ENCODE results near the gene TP53I13. TPM values are rescaled to one million over a fixed set of nuclear protein-coding genes. Genes with fewer than 3 reads are reported as not detected.
"Not testable (repeated sequence)": the region's sequence is repeated elsewhere in the genome, so short reads cannot be mapped to it uniquely, and the experiment has no call there.

TP53I13 gene
- total RNA-seq = 39.9 TPM

GRCh38 chr17:29568331-29569244 is at the start of gene TP53I13:
Gene TP53I13, plus strand, starts transcription at chr17:29568701. Its CDS starts 58 bp downstream, at chr17:29568759.
- ATAC-seq (peak; percentile 82), DNase-seq (ENCODE audit: low spot score) (peak; percentile 93)
- intact Hi-C loops (cut with DNase I) = no loop called here

DNA sequence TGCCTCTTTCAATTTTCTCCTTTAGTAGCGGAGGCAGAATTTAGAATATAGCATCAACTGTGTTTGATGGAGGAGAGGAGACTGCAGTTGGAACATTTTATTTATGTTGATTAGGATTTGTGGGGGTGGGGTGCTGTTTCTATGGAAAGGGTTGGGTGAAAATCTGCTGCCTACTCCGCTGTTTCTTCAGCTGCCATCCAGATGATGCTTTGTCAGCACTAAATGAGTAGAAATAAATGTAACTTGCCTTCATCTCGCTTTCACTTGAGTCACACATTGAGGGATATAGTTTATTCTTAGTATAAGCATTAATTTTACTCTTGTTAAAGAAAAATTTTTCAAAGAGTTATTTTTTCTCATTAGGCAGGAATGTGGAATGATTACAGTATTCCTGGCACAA is 43.8 kb upstream of the TP53I13 start:
- intact Hi-C loops (cut with DNase I) = no loop called here
- DNase-seq (ENCODE audit: low spot score) (no peak), ATAC-seq (no peak)

DNA sequence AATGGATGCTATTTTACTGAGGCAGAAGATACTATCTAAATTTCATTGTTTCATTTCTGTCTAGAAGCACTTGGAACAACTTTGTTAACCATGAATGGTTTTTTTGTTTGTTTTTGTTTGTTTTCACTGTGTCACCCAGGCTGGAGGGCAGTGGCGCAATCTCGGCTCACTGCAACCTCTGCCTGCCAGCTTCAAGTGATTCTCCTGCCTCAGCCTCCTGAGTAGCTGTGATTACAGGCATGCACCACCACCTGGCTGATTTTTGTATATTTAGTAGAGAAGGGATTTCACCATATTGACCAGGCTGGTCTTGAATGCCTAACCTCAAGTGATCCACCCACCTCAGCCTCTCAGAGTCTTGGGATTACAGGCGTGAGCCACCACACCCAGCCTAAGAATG is 42.2 kb upstream of the TP53I13 start:
- DNase-seq (ENCODE audit: low spot score) (no peak), ATAC-seq (no peak)
- intact Hi-C loops (cut with DNase I) = no loop called here

DNA sequence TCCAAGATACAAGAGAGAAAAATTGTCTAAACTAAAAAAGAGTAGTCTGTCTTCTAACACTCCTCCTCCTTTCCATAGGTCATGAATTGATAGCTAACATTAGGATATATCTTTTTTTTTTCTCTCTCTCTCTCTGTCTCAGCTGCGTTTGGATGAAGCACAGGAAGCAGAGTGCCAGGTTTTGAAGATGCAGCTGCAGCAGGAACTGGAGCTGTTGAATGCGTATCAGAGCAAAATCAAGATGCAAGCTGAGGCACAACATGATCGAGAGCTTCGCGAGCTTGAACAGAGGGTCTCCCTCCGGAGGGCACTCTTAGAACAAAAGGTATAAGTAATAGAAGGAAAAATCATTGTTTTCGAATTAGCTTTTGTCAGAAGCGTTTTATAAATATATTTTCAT is 34.5 kb upstream of the TP53I13 start:
- DNase-seq (ENCODE audit: low spot score) (no peak), ATAC-seq (no peak)
- intact Hi-C loops (cut with DNase I) = no loop called here

DNA sequence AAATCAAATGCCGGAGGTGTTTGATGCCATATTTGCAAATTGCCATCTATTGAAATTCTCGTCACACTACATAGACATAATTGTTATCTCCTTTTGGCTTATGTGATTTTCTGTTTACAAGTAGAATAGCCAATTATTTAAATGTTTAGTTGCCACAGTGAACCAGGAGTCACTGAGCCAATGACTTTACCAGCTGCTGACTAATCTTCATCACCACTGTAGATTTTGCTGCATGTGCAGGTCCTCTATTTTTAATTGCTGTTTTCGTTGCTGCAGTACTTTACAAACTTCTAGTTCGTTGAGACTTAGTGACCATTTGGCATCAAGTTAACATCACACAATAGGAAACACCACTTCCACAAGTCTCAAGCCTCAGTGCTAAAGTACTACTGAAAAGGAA is 24.4 kb upstream of the TP53I13 start:
- ATAC-seq (no peak), DNase-seq (ENCODE audit: low spot score) (no peak)
- intact Hi-C loops (cut with DNase I) = no loop called here

- no peak for DNase-seq (ENCODE audit: low spot score)
- no peak for ATAC-seq
- intact Hi-C loops (cut with DNase I) = no loop called here
Observed at GRCh38 chr17:29546085-29546484, 22.4 kb upstream of the TP53I13 start.

DNA sequence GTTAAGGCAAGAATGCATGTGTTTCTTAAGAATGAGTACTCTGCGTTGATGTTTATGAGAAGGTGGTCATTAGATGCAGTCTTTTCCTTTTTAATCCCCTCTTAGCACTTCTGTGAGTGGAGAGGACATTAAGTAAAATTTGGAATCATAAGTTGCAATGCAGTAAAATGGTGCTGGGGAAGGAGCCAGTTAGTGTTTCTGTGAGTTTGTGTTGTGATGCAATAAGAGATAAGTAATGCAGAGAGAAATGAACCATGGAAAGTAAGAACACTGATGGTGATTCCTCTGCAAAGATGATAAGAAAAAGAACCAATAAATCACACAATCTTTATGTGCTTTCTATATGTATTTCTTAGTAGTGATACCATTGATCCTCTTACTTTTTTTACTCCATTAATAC is 21.7 kb upstream of the TP53I13 start:
- no peak for ATAC-seq
- no peak for DNase-seq (ENCODE audit: low spot score)
- intact Hi-C loops (cut with DNase I) = no loop called here

- intact Hi-C loops (cut with DNase I) = no loop called here
- ATAC-seq = no peak
- DNase-seq (ENCODE audit: low spot score) = no peak
Observed at GRCh38 chr17:29549177-29549923, 19.2 kb upstream of the TP53I13 start.

GRCh38 chr17:29555840-29556239 is 12.7 kb upstream of the TP53I13 start:
- DNase-seq (ENCODE audit: low spot score) (no peak), ATAC-seq (no peak)
- intact Hi-C loops (cut with DNase I) = no loop called here

DNA sequence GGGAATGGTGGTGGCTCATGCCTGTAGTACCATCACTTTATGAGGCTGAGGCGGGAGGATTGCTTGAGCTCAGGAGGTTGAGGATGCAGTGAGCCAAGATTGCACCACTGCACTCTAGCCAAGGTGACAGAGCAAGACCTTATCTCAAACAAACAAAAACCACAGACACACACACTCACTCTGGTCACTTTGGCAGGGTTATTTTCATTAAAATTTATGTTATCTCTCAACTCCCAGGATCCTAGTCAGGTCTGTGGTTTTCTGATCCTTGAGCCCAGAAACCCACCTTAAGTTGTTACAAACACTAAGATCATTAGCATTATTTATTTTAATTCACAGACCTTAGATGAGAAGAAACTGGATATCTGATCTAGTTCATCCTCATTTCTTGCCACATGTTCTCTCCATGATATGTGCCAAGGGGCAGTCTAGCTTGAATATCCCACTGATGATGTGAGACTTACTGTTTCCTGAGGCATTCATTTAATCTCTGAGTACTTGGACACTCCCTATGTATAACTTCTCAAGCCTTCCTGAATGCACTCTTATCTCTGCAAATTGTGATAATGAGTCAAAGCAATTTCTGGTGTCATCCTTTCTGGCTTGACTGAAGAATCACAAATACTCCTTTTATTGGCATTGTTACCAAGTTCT is 11.3 kb upstream of the TP53I13 start:
- intact Hi-C loops (cut with DNase I) = no loop called here
- ATAC-seq (no peak), DNase-seq (ENCODE audit: low spot score) (no peak)

DNA sequence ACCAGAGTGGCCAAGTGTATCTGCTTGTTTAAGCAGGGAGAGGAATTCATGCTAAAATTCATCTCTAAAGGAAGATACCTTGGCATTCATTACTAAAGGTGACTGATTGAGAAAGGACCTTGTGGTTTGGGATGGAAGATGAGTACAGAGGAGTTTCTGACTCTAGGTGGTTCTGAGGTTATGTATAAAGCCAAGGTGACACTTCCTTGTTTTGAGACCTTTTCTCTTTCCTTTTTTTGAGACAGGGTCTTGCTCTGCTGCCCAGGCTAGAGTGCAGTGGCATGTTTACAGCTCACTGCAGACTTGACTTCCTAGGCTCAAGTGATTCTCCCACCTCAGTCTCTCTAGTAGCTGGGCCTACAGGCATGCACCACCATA is 10.8 kb upstream of the TP53I13 start:
- intact Hi-C loops (cut with DNase I) = no loop called here
- no peak for DNase-seq (ENCODE audit: low spot score)

DNA sequence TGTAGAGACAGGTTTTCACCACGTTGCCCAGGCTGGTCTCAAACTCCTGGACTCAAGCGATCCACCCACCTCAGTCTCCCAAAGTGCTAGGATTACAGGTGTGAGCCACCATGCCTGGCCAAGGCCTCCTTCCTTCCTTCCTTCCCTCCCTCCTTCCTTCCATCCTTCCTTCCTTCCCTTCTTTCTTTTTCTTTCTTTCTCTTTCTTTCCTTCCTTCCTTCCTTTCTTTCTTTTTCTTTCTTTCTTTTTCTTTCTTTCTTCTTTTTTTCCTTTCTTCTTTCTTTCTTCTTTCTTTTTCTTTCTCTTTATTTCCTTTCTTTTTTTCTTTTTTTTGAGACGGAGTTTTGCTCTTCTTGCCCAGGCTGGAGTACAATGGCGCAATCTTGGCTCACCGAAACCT is 10.4 kb upstream of the TP53I13 start:
- ATAC-seq; intact Hi-C loops (cut with DNase I); DNase-seq (ENCODE audit: low spot score): not testable (repeated sequence)

More for the DNA sequence above, 10.8 kb upstream of the TP53I13 start:
- ATAC-seq = no peak

DNA sequence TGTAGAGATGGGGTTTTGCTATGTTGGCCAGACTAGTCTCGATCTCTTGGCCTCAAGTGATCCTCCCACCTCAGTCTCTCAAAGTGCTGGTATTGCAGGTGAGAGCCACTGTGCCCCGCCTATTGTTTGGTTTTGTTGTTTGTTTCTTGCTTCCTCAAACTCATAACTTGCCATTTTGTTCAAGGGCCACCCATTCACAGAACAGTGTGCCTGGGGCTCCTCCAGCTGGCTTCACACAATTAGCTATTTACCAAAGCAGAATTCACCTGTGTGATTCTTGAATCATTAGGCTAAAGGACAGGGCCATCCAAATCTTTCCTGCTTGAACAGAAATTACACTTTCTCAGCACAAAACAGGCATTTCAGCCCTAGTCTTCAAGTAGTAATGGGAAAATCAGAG is 8.9 kb upstream of the TP53I13 start:
- ATAC-seq (no peak), DNase-seq (ENCODE audit: low spot score) (peak; percentile 9)
- intact Hi-C loops (cut with DNase I) = no loop called here

- DNase-seq (ENCODE audit: low spot score) (peak; percentile 26), ATAC-seq (peak; percentile 65)
- intact Hi-C loops (cut with DNase I) = no loop called here
Observed at GRCh38 chr17:29560316-29560715, 8.2 kb upstream of the TP53I13 start.

GRCh38 chr17:29561554-29562517 is 6.7 kb upstream of the TP53I13 start:
- no peak for ATAC-seq
- intact Hi-C loops (cut with DNase I) = no loop called here
- peak; percentile 62 for DNase-seq (ENCODE audit: low spot score)

GRCh38 chr17:29562615-29563014 is 5.9 kb upstream of the TP53I13 start:
- DNase-seq (ENCODE audit: low spot score) (peak; percentile 51), ATAC-seq (no peak)
- intact Hi-C loops (cut with DNase I) = no loop called here

DNA sequence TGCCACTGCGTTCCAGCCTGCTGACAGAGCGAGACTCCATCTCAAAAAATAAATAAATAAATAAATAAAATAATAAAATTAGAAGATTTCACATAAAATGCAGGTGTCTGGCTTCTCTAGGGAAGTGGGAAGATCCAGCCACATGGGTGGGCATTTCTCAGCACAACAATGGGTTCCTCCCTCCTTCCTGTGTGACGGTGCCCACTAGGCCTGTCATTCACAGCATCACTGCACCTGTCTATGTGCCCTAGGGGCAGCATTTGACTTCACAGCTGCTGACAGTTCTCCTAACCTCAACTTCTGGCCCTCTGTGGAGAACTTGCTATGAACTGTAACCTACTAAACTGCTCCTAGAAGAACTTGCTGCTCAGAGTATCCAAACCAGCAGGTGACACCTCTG is 4.7 kb upstream of the TP53I13 start:
- peak; percentile 32 for DNase-seq (ENCODE audit: low spot score)
- intact Hi-C loops (cut with DNase I) = no loop called here
- ATAC-seq = no peak

DNA sequence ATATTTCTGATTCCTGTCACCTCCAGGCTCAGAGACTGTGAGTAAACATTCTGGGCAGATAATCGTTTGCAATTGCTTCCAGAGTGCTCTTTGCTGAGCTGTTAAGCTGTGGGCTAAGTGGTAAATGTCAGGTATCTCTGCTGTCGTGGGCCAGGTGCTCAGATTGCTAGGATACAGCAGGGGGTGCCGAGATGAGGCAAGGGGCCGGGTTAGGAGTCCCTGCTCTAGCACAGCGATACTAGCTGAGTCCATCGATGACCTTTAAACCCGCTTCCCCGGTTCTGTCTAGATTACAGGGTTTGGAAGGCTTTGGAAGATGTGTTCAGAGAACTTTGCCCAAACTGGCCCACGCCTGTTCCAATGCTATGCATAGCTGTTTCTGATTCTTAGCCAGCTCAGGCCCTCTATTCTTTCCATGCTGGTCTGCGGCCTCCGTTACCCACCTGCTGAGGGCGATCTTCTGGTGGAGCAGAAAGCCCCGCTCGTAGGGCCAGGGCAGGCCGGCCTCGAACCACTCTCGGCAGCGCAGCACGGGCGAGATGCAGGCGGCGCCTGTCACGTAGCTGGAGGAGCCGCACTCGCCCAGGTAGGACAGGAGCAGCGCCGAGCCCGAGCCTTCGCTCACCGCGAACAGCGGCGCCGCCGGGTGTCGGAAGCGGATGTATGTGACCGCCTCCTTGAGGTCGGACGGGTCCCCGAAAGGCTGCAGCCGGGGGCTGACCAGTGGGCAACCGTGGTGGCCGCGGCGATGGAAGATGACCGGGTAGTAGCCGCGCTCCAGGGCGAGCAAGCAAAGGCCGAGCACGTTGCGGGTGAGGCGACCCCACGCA is 2.6 kb upstream of the TP53I13 start:
- DNase-seq (ENCODE audit: low spot score) (peak; percentile 74), ATAC-seq (no peak)
- intact Hi-C loops (cut with DNase I) = no loop called here

Measured in sciatic nerve (tissue), 2 donors.